Measurements from ENCODE around the gene CLK3.

DNA sequence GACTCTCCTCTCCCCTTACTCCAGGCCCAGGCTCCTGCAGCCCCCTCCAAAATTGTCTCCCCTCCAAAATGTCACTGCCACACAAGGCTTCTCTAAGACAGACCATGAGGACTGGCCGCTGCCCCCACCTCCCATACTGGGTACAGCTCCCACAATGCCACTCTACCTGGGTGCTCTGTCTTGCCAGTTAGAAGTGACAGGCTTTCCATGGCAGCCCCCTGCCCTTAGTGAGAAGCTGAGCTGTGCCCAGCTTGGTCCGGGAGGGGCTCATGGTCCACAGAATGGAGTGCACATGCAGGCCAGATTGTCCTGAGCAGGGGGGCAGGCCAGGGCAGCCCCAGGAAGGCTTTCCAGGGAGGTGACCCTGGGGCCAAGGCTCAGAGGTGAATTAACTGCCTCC is 3.0 kb upstream of the CLK3 start:
- TF ChIP-seq, protein P1, sequence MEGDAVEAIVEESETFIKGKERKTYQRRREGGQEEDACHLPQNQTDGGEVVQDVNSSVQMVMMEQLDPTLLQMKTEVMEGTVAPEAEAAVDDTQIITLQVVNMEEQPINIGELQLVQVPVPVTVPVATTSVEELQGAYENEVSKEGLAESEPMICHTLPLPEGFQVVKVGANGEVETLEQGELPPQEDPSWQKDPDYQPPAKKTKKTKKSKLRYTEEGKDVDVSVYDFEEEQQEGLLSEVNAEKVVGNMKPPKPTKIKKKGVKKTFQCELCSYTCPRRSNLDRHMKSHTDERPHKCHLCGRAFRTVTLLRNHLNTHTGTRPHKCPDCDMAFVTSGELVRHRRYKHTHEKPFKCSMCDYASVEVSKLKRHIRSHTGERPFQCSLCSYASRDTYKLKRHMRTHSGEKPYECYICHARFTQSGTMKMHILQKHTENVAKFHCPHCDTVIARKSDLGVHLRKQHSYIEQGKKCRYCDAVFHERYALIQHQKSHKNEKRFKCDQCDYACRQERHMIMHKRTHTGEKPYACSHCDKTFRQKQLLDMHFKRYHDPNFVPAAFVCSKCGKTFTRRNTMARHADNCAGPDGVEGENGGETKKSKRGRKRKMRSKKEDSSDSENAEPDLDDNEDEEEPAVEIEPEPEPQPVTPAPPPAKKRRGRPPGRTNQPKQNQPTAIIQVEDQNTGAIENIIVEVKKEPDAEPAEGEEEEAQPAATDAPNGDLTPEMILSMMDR (IDR thresholded peaks at IDR 0.05): no peak
- TF ChIP-seq POLR2A (IDR thresholded peaks at IDR 0.05): no peak
